UCSD-AML1 (cell line): ENCODE data around the gene CD7.

Experiments
- DNase-seq: peaks from one replicate; lab custom pipeline; 2025; ENCODE audit not compliant: unreplicated experiment; lab: John Stamatoyannopoulos, UW

The CD7 gene

GRCh38 chr17:82329683-82330321 lies 12.4 kb upstream of the CD7 start:
- DNase-seq: no peak

GRCh38 chr17:82328994-82329507 lies 11.6 kb upstream of the CD7 start:
- no peak for DNase-seq

- DNase-seq: no peak
Measured at GRCh38 chr17:82328141-82328993, 11.0 kb upstream of the CD7 start.

GRCh38 chr17:82327757-82328140 lies 10.3 kb upstream of the CD7 start:
- no peak for DNase-seq

DNA sequence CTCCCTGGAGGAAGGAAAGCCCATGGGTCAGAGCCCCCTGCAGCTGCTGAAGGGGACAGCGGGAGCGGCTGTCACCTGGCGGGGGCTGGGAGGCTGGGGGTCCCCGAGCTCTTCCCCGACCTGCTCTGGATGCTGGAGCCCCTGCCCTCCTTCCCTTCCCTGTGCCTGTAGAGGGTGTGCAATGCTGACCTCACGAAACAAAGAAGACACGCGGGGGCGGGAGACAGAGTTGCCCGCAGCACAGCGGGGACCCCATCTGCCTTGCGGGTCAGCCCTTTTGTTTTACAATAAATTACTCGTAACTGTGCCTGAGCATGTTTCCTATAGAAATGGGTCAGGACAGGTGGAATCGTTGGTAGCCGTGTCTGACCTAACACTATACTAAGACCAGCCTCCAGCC lies 9.9 kb upstream of the CD7 start:
- no peak for DNase-seq

DNA sequence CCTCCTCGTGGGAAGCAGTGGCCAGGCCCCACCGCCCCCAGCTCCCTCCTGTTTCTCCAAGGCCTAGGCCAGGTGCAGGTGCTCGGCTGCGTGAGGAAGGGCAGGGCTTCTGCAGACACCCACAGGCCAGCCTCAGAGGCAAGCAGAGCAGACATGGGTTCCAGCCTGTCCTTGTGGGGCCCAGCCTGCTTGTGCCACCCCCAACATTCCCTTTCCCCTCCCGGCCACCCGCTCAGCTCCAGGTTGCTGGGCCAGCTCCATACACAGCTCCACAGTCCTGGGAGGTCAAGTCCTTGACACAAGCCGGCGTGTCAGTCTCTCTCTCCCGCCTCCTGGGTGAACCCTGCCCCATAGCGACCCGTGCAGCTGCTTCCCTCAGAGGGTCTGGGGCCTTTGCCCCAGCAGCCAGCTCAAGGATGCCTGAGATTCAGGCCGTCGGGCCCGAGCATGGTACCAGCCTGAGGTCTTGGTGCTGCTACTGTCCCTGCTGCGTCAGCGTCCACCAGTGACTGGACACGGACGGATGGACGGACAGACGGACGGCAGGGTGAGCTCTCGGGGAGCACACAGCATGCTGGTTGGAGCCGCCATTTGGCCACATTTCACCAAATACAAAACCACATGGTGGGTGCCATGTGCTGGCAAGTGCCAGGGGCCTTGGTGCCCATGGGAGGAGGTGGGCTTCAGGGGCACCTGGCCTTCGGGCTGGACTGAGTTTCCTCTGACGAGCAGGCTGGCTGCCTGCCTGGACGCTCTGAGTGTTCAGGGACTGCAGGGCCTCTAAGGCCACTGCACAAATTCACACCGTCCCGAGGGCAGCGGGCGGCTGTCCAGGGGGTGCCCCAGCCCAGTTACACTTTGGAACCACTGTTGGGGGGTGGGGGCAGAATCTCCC lies 8.1 kb upstream of the CD7 start:
- DNase-seq: no peak

DNA sequence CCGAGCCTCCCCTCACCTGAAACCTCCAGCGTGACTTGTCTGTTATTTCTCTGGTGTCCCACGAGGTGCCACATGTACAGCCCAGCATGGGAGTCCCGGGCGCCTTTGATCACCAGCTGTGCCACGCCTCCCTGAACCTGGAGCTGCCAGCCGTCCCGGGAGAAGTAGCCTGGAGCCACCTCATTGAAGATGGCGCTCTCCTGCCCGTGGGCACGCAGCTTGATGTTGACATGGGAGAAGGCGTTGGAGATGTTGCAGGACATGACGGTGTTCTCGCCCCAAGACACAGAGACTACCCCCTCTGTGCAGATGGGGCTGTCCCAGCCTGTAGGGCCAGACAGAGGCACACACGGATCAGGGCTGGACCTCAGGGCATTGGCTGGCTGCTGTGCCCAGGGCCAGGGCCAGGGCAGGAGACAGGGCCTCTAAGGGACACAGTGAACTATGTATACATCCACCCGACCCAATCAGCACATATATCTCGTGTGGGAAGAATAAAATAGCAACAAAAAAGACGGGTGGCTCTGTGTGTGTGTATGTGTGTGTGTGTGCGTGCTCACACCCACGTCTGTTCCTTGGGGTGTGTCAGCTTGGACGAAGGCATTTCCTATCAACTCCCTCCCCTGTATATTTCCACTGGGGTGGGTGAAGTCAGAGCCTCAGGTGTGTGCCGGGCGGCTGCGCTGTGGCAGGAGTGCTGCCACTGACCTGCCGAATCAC lies 7.3 kb upstream of the CD7 start:
- no peak for DNase-seq

- no peak for DNase-seq
Measured at GRCh38 chr17:82323514-82324234, 6.3 kb upstream of the CD7 start.

DNA sequence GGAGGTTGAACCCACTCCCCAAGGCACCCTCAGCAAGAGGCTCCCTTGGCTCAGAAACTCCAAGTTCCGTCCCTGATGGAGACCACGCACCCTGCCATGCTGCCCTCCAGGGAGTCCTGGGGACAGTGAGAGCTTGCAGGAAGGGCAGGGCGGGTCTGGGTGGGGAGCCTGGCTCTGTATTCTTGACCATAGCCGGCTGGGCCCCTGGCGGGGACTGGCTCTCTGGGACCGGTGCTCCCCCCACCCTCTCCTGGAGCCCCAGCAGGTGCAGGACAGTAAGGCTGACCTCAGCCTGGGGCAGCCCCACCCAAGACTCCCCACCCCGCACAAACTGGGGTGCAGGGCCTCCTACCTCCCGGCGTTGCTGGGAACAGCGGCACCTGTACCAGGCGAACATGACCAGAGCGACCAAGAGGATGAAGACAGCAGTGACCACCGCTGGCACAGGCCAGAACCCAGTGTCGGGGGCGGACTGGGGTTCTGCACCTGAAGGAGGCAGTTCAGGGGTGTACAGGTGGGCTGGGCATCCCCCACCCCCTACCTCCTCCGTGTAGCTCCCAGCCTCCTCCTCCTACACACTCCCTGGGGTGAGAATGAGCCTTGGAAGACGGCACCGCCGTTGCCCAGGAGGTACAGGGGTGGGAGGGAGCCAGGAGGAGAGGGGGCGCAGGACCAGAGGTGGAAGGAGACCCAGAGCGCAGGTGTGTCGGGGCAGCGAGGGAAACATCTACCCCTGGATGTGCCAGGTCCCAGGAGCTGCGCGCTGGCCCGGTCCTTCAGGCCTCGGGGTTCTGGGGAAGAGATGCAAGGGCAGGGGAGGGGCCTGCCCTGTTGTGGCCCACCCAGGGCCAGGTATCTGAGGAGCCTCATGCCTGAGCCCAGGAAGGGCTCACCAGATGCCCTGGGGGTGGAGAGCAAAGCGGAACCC lies 5.4 kb upstream of the CD7 start:
- DNase-seq: no peak

- DNase-seq: no peak
Measured at GRCh38 chr17:82321947-82322466, 4.6 kb upstream of the CD7 start.

DNA sequence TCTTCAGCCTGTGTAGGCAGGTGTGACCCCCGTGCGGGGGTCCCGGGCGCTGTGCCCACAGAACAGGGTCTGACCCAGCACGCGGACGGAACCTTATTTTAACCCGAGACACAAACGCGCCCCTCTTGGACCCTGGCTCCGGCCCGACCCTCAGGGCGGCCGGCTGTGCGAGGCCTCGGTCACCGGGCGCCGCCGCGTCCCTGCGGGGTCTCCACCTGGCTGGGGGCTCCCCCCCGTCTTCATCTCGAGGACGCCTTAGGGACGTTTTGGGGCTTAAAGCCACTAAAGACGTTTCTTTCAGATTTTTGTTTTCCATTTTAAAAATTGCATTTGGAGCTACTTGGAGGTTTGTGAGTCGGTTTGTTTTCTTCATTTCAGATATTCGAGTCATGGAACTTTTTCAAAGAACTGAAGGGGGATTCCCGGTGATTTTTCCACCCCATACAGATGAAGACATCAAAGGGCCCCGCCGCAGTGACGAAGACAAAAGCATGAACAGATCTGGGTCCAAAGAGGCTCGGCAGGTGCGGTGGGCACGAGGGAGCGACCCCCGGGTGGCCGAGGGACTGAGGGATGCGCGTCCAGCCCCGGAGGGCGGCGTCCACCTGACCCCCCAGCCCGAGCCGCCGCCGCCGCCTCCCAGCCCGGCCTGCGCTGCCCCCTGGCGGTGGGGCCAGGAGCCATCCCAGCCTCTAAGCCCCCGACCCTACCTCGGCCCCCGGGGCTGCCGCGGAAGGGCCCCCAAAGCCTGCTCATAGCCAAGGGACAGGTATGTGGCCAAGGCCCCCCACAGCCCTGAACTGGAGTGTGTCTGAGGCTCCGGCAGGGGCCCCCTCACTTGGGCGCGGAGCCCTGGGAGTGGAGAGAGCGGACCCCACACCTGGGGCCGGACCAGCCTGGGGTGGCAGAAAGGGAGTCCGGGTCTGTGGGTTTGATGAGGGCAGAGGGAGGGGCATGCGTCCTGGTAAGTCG lies 3.8 kb upstream of the CD7 start:
- peak; percentile 43 for DNase-seq

DNA sequence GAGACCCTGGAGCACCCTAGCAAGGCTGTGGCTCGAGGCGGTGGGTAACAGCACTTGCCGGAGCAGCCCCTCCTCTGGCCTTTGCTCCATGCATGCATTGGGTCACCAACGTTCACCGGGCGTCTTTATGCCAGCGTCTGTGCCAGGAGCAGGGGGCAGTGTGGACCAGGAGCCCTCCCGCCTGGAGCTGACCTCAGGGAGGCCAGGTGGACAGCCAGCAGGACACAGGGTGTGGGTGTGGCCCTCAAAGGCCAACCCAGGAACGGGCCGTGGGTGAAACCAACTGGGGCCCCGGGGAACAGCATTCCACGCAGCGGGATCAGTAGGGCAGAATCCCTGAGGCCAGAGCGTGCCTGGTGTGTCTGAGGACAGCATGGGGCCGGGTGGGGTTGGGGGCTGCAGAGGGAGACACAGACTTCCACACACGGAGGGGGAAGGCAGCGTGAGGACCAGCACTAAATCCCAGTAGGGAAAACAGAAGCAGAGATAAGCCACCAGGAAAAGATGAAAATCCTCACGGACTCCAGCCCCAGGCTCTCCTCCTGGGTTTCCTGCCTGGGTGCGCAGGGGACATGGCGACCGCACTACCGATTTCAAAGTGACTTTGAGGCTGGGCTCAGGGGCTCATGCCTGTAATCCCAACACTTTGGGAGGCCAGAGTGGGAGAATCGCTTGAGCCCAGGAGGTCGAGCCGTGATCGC lies 2.9 kb upstream of the CD7 start:
- no peak for DNase-seq

DNA sequence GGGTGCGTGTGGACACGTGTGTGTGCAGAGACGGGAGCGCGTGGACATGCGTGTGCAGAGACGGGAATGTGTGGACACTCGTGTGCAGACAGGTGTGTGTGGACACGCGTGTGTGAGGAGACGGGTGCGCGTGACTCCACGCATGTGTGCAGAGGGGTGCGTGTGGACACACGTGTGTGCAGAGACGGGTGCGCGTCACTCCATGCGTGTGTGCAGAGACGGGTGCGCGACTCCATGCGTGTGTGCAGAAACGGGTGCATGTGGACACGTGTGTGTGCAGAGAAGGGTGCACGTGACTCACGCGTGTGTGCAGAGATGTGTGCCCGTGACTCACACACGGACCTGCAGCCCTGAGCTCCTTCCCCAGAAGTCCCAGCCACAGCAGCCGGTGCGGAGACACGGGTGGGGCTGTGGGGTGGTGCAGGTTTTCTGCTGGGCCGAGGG lies 2.2 kb upstream of the CD7 start:
- DNase-seq: no peak

DNA sequence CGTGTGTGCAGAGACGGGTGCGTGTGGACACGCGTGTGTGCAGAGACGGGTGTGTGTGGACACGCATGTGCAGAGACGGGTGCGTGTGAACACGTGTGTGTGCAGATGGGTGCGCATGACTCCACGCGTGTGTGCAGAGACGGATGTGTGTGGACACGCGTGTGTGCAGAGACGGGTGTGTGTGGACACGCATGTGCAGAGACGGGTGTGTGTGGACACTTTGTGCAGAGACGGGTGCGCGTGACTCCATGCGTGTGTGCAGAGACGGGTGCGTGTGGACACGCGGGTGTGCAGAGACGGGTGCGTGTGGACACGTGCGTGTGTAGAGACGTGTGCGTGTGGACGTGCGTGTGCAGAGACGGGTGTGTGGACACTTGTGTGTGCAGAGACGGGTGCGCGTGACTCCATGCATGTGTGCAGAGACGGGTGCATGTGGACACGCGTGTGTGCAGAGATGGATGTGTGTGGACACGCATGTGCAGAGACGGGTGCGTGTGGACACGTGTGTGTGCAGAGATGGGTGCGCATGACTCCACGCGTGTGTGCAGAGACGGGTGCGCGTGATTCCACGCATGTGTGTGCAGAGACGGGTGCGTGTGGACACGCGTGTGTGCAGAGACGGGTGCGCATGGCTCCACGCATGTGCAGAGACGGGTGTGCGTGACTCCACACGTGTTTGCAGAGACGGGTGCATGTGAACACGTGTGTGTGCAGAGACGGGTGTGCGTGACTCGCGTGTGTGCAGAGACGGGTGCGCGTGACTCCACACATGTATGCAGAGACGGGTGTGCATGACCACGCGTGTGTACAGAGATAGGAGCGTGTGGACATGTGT lies 1.6 kb upstream of the CD7 start:
- DNase-seq: no peak

DNA sequence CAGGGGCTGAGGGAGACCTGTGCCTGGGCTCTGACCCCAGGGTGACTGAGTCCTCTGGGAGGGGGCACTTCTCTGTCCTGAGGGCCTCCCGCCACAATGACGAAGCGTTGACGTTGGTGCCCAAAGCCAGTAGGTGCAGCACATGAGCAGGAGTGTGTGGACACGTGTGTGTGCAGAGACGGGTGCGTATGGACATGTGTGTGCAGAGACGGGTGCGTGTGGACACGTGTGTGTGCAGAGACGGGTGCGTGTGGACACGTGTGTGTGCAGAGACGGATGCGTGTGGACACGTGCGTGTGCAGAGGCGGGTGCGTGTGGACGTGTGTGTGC lies 726 bp upstream of the CD7 start:
- DNase-seq: no peak

DNA sequence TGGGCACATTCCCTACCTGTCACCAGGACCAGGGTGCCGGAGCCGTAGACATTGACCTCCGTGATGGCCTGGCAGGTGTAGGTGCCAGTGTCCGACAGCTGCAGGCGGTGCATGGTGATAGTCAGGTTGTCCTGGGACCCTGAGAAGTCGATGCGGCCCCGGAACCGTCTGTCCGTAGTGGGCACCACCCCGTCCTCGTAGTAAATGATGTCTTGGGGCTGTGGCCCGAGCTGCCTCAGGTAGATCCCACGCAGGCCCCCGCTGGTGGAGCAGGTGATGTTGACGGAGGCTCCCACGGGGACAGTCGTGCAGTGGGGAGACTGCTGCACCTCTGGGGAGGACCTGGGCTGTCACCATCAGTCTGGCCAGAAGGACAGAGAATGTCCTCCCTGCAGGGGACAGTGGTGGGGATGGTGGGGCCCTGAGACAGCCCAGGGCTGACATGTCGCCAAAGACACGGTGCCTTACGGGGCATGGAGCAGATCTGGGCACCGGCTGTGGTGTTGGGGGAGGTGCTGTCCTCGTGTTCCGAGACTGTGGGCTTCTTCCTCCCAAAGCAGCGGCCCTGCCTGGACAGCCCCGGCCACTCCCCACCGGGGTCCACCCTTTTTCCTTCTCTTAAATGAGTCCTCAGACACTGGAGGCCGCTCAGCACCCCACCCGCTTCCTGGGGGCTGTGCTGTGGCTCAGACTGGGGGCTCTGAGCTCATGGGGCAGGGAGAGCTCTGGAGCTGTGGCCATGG lies 586 bp downstream of the CD7 start:
- no peak for DNase-seq
